DMS79 treated with DMSO at 0.1 percent for 48 hours (cell line): Measurements from ENCODE around the gene FCHO1.
A peak's percentile ranks its signal among the peaks of the same experiment; 100 is the strongest.

Source experiments
- DNase-seq: peaks from one replicate; lab custom pipeline; 2025; lab: John Stamatoyannopoulos, UW

FCHO1 gene

GRCh38 chr19:17751103-17751911 is at the start of gene FCHO1:
Gene FCHO1, plus strand, starts transcription at chr19:17751477. Its CDS starts 3,688 bp downstream, at chr19:17755165.
- DNase-seq: no peak

GRCh38 chr19:17703824-17704463 is 47.3 kb upstream of the FCHO1 start:
- no peak for DNase-seq

- DNase-seq: no peak
Observed at GRCh38 chr19:17706750-17707181, 44.5 kb upstream of the FCHO1 start.

GRCh38 chr19:17711851-17712250 is 39.4 kb upstream of the FCHO1 start:
- DNase-seq: no peak

GRCh38 chr19:17716309-17716929 is 34.9 kb upstream of the FCHO1 start:
- DNase-seq: no peak

GRCh38 chr19:17718550-17718946 is 32.7 kb upstream of the FCHO1 start:
- DNase-seq: peak; percentile 9

- DNase-seq: peak; percentile 70
Observed at GRCh38 chr19:17718947-17719711, 32.1 kb upstream of the FCHO1 start, which contains the start of gene MAP1S. Gene MAP1S, plus strand, starts transcription at chr19:17719480. Its CDS starts 23 bp downstream, at chr19:17719503.

GRCh38 chr19:17719730-17720400 is 31.4 kb upstream of the FCHO1 start:
- no peak for DNase-seq

- DNase-seq: peak; percentile 3
Observed at GRCh38 chr19:17720440-17720839, 30.8 kb upstream of the FCHO1 start.

- DNase-seq: no peak
Observed at GRCh38 chr19:17721111-17721628, 30.1 kb upstream of the FCHO1 start.

GRCh38 chr19:17721821-17722220 is 29.5 kb upstream of the FCHO1 start:
- no peak for DNase-seq

- no peak for DNase-seq
Observed at GRCh38 chr19:17722655-17723240, 28.5 kb upstream of the FCHO1 start.

- DNase-seq: no peak
Observed at GRCh38 chr19:17724655-17725054, 26.6 kb upstream of the FCHO1 start.

GRCh38 chr19:17725422-17726078 is 25.7 kb upstream of the FCHO1 start:
- no peak for DNase-seq

GRCh38 chr19:17726136-17726741 is 25.0 kb upstream of the FCHO1 start:
- DNase-seq: no peak

GRCh38 chr19:17726964-17727773 is 24.1 kb upstream of the FCHO1 start:
- DNase-seq: no peak

- no peak for DNase-seq
Observed at GRCh38 chr19:17727843-17728242, 23.4 kb upstream of the FCHO1 start.

- DNase-seq: no peak
Observed at GRCh38 chr19:17733127-17733526, 18.1 kb upstream of the FCHO1 start.

GRCh38 chr19:17734146-17734545 is 17.1 kb upstream of the FCHO1 start:
- no peak for DNase-seq
